Fibroblast of skin of left biceps (primary cell): Measurements from ENCODE around the gene UBL5.

ENCODE experiments used
- DNase-seq, 2 experiments: peaks; one replicate each; pipeline ENCODE4 v3.0.0-alpha.2; 2013; ENCODE audit warnings: low read depth in 2 of 2

The UBL5 gene

GRCh38 chr19:9854282-9854846 is 26.6 kb downstream of the UBL5 start:
- no peak for DNase-seq

GRCh38 chr19:9856609-9857008 is 28.9 kb downstream of the UBL5 start:
- no peak for DNase-seq

DNA sequence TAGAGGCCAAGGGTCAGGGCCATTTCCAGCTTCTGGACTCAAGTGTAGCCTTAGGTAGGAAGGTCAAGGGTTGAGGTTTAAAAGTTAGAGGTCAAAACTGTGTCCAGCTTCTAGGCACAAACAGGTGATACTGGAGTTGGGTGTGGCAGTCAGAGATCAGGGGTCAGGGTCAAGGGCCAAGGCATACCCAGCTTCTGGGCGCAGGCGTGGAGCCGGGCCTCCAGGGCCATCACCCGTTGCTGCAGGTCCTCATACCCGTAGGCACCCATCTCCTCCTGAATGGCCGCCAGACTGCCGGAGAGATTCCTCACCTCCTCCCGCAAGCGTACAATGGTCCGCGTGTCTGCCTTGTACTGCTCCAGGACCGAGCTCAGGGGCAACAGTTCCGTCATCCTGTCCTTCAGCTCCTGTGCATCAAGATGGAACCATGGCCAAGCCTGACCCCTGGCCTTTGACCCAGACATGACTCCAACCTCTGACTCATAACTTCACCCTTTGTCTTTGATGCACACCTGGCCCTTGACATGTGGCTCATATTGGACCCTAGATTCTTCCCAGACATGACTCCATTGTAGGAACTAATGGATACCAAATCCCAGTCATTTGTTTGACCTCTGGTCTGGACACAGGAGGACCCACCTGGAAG is 29.5 kb downstream of the UBL5 start:
- no peak for DNase-seq

- no peak for DNase-seq
Measured at GRCh38 chr19:9857920-9858746, 30.4 kb downstream of the UBL5 start.

DNA sequence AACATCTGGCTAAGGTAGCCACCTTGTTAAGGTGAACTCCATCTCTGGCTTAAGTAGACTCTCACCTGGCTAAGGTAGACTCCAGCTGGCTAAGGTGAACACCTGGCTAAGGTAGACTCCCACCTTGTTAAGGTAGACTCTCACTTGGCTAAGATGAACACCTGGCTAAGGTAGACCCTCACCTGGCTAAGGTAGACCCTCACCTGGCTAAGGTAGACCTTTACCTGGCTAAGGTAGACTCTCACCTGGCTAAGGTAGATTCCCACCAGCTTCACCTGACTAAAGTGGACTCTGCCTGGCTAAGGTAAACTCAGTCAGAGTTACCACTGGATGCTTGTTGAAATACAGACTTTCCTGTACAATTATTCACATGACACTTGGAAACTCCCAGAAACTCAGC is 31.0 kb downstream of the UBL5 start:
- DNase-seq = no peak

GRCh38 chr19:9860407-9860806 is 32.7 kb downstream of the UBL5 start:
- no peak for DNase-seq

GRCh38 chr19:9861503-9861902 is 33.8 kb downstream of the UBL5 start:
- DNase-seq = no peak

DNA sequence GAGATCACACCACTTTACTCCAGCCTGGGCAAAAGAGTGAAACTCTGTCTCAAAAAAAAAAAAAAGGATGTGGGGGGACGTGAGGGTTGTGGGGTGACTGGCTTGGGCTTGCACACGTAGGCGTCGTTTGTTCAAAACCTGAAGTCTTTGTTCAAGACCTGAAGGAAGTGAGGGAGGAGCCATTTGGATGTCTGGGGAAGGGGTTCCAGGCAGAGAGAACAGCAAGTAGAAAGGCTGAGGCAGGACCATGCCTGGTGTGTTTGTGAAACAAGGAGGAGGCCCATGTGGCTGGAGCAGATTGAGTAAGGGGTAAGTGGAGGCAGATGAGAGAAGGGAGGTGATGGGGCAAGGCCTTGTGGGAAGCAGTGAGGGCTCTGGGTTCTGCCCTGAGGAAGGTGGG is 35.2 kb downstream of the UBL5 start:
- no peak for DNase-seq

- no peak for DNase-seq
Measured at GRCh38 chr19:9863759-9864158, 36.0 kb downstream of the UBL5 start.

GRCh38 chr19:9865732-9866501 is 38.2 kb downstream of the UBL5 start:
- DNase-seq = no peak

GRCh38 chr19:9868983-9869617 is 41.4 kb downstream of the UBL5 start:
- no peak for DNase-seq

DNA sequence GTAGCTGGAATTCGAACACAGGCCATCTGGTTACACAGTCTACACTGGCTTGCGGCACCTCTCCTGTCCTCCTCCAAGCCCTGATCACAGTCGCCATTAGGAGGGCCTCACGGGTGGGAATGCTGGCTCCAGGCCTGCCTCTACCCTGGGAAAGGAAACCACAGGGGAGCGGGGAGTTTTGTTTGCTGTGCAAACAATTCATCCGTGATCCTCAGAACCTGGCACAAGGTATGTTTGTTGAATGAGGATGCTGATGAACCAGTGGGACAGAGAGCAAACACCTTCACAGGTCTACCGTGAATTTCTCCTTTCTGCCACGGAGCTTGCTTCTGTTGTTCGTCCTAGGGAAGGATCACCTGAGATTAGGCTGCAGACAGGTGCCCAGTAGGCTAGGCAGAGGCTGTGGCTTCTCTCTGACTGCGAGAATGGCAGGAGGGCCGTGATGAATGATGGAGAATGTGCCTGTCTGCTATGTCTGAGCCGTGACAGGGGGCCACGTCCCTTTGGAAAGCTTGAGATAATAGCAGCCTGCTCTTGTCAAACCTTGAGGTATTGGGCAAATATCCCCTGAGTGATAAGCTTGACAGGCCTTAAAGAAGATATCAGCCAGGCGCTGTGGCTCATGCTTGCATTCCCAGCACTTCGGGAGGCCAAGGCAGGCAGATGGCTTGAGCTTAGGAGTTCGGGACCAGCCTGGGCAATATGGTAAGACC is 44.1 kb downstream of the UBL5 start:
- DNase-seq = no peak

DNA sequence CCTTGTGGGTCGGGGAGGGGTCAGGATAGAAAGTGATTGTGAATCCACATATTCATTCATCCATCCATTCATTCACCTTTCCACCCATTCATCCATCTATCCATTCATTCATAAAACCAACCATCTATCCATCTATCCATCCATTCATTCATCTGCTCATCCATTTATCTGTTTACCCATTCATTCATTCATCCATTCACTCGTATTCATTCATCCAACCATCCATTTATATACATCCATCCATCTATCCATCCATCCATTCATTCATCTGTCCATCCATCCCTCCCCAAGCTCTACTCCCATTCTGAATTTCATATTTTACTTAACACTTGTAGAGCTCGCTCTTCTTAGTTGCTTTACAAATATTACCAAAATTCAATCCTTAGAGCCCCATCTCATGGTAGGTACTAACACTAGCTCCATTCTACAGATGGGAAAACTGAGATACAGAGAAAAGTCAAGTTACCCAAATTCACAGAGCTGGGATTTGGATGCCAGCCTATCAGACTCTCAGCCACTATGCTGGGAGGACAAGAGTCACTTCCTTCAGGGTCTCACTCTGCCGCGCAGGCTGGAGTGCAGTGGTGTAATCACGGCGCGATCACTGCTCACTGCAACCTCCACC is 45.0 kb downstream of the UBL5 start:
- no peak for DNase-seq

DNA sequence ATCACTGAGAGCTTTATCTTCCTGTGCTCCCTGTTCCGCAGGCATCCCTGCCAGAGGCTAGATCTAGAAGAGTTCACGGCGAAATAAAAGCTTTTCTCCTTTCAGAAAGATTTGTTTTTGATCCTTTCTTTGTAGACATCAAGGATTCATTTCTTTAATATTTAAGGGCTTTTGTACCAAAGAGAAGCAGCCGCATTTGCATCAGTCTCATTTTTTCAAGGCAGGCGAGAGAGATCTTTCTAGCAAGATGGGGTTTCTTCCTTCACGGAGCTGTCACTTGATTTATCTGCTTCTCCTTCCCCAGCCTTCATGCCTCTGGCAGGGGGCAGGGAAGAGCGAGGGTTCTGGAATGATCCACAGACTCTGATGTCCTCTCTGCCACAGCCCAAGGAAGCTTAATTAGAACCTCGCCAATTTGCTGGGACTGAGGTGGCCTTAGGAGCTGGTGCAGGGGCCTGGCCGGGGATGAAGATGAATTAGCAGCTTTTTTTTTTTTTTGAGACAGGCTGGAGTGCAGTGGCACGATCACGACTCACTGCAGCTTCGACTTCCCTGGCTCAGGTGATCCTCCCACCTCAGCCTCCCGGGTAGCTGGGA is 47.4 kb downstream of the UBL5 start:
- no peak for DNase-seq

DNA sequence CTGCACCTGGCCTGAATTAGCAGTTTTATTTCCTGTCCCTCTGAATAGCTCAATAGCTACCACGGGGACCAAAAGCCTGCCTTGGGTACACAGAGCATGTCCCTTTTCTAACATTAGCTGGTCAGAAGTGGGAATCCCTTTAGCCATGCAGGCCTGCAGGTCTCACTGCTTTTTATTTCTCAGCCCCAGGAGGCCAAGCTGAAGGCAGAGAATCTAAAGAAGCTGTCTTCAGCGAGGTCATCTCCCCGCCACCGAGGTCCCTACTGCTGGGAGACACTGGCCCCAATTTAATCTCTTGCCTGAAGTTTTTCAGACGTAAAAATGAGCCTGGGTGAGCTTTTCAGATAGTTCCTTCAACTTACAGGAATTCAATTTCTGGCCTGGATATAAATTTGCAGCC is 48.1 kb downstream of the UBL5 start:
- DNase-seq = no peak

- DNase-seq = peak; percentile 23 to 29
Measured at GRCh38 chr19:9877780-9878510, 50.2 kb downstream of the UBL5 start.

GRCh38 chr19:9878511-9879196 is 50.9 kb downstream of the UBL5 start:
- no peak for DNase-seq
